Spinal cord (tissue), 10 donors: ENCODE measurements around the gene SLC17A8. TPM values are rescaled to one million over a fixed set of nuclear protein-coding genes. Genes with fewer than 3 reads are reported as not detected.
A peak's percentile ranks its signal among the peaks of the same experiment; 100 is the strongest.

ENCODE experiments used
- DNase-seq, 6 donors: peaks; one replicate each; pipeline versions ENCODE4 v3.0.0 to v3.0.0-alpha.2; 2013 to 2015; ENCODE audit warnings: low spot score in 6 of 6, low read depth in 4 of 6
- H3K27ac ChIP-seq: one replicate; pipeline ENCODE4 v1.5.1; 2013; ENCODE audit warnings: low read depth, low read length, control low read depth
- H3K27me3 ChIP-seq: one replicate; pipeline ENCODE4 v1.6.1; 2013; ENCODE audit warnings: low read length; ENCODE audit not compliant: control insufficient read depth, insufficient read depth
- H3K36me3 ChIP-seq: one replicate; pipeline ENCODE4 v1.6.1; 2013; ENCODE audit warnings: low read length; ENCODE audit not compliant: control insufficient read depth, insufficient read depth
- H3K4me1 ChIP-seq: one replicate; pipeline ENCODE4 v1.6.1; 2013; ENCODE audit warnings: low read length; ENCODE audit not compliant: control insufficient read depth, insufficient read depth
- H3K4me3 ChIP-seq: one replicate; pipeline ENCODE4 v1.5.1; 2013; ENCODE audit warnings: low read depth, low read length, control low read depth
- H3K9me3 ChIP-seq: one replicate; pipeline ENCODE4 v1.6.1; 2013; ENCODE audit warnings: low read length; ENCODE audit not compliant: control insufficient read depth, insufficient read depth
- WGBS: methylation state at CpG from one replicate; pipeline ENCODE4 v1.1.5; 2013; ENCODE audit warnings: missing lambda C conversion rate; ENCODE audit not compliant: insufficient coverage; 5-methylcytosine and 5-hydroxymethylcytosine counted together
- polyA plus RNA-seq, 2 donors: library from polyadenylated mRNA; unstranded; fragments of 120-200 nt; gene quantifications; one replicate each; pipeline ENCODE4 v1.2.1, GENCODE V29; 2013; ENCODE audit not compliant: insufficient read length in 2 of 2
- total RNA-seq, 2 donors: library from RNA; depleted of rRNA in 1 of 2; stranded (reverse); fragments of 120-200 nt in 1 of 2; fragments of >200 nt in 1 of 2; gene quantifications; one replicate each; pipeline versions ENCODE4 v1.2.3 to v1.2.4, GENCODE V29; 2013 to 2014
- donor health status: healthy.

The SLC17A8 gene
- total and polyA plus RNA-seq, 4 donors: 9.3 to 17.4 (median 12.6) TPM

DNA sequence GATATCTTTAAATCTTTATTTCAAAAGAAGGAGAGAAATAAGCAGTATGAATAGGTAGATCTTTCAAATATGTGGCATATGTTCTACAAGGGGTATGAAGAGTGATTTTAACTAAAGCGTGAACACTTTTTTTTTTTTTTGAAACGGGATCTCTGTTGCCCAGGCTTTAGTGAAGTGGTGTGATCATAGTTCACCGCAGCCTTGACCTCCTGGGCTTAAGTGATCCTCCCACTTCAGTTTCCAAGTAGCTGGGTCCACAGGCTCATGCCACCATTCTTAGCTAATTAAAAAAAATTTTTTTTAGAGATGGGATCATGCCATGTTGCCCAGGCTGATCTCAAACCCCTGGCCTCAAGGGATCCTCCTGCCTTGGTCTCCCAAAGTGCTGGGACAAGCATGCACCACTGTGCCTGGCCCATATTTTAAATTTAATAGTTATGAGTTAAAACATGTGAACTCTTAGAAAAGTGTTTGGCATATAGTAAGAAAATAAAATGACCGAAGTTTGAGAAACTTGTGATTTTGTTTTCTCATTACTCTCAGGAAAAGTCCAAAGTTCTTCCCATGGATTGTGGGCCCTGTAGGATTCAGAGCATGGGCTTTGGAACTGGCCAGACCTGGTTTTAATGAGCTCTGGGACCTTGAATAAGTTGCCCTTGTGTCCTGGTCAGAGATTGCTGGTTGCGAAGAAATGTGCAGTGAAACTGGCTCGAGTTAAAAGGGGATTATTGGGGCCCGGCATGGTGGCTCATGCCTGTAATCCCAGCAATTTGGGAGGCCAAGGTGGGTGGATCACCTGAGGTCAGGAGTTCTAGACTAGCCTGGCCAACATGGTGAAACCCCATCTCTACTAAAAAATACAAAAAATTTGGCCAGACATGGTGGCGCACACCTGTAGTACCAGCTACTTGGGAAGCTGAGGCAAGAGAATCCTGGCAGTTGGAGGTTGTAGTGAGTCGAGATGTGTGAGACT, 27.0 kb downstream of the SLC17A8 start:
- no peaks in the 10 kb centered on the region for H3K27me3 ChIP-seq
- no peaks in the 10 kb centered on the region for H3K9me3 ChIP-seq
- no peaks in the 10 kb centered on the region for H3K4me1 ChIP-seq
- H3K27ac ChIP-seq: no peak overlapping the region
- DNase-seq: no peak
- H3K4me3 ChIP-seq: no peak overlapping the region
- no peaks in the 10 kb centered on the region for H3K36me3 ChIP-seq
- 93% methylated on average over 5 of the region's 9 CpGs for WGBS

DNA sequence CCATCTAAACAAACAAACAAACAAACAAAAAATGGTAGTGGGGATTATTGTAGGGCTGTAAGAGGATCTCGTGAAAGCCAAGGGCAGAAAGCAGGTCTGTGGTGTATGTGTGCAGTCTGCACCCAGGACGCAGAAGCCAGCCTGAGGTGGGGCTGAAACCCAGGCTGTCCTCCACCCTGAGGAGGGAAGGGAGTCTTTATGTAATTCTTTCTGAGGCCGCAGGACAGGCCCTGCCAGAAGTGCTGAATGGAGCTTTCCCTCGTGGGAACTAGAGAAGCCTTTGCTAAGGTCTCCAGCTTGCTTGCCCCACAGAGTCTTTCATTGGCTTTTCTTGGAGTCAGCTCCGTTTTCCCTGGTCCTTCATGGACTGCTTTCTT, 27.7 kb downstream of the SLC17A8 start:
- no peaks in the 10 kb centered on the region for H3K4me1 ChIP-seq
- WGBS: 73% methylated on average over 5 of the region's 5 CpGs
- no peak overlapping the region for H3K4me3 ChIP-seq

DNA sequence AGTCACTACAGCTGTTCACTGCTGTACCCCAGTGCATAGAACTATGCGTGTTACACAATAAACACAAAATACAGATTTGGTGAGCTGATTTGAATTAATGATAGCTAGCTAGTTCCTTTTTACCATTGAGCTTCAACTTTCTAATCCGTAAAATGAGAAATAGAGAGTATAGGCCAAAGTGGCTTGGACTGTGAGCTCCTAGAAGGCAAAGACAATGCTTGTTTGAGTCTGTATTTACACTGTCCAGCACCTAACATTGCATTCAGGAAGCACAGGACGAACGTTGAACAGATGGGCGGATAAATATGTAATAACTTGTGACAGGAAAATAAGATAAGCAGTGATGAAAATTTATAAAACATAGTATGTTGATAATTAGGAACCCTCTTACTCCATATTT, 31.5 kb downstream of the SLC17A8 start:
- Histone ChIP-seq H3K27me3 (no peaks in the 10 kb centered on the region), H3K27ac (no peak overlapping the region), H3K9me3 (no peaks in the 10 kb centered on the region), H3K4me1 (no peaks in the 10 kb centered on the region), H3K36me3 (no peaks in the 10 kb centered on the region), H3K4me3 (no peak overlapping the region)
- no peak for DNase-seq
- WGBS: no CpG with 5 or more reads among the region's 5 CpGs

More for the DNA sequence above, 27.7 kb downstream of the SLC17A8 start:
- no peak overlapping the region for H3K27ac ChIP-seq
- H3K9me3 ChIP-seq: no peaks in the 10 kb centered on the region
- H3K36me3 ChIP-seq: no peaks in the 10 kb centered on the region
- peak in 1 of 6 donors; percentile 43 for DNase-seq
- no peaks in the 10 kb centered on the region for H3K27me3 ChIP-seq

DNA sequence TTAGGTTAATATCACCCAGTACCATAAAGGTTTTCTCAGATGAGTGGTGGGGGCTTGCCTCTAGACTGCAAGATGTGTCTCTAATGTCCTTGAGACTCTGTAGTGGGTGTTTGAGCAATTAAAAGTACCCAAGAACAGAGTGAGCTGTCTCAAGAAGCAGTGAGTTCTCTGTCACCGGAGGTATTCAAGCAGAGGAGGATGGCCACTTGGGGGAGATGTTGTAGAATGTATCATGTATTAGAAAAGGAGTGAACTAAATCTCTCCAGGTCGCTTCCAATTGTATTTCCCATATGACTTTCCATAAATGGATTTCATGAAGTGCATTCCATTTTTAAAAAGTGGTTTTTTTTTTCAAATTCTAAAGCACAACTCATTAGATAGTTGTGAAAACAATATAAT, 35.0 kb downstream of the SLC17A8 start:
- Histone ChIP-seq H3K36me3 (no peaks in the 10 kb centered on the region), H3K9me3 (no peaks in the 10 kb centered on the region), H3K4me1 (no peaks in the 10 kb centered on the region), H3K4me3 (no peak overlapping the region), H3K27me3 (no peaks in the 10 kb centered on the region), H3K27ac (no peak overlapping the region)
- WGBS: no CpG with 5 or more reads among the region's 2 CpGs
- no peak for DNase-seq

DNA sequence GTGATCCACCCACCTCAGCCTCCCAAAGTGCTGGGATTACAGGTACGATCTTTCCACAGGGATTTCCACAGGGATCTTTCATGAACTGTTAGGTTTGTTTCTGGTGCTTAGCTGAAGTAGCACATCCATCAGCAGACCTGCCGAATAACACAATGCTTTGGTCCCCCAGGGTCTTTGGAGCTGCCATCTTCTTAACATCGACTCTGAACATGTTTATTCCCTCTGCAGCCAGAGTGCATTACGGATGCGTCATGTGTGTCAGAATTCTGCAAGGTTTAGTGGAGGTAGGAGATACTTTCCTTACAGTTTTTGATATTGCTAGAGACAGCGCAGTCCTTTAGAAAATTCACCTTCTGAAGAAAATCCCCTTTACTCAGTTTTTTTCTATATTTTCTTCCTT, 36.3 kb downstream of the SLC17A8 start:
- Histone ChIP-seq H3K4me1 (no peaks in the 10 kb centered on the region), H3K36me3 (no peaks in the 10 kb centered on the region), H3K27ac (no peak overlapping the region), H3K9me3 (no peaks in the 10 kb centered on the region), H3K27me3 (no peaks in the 10 kb centered on the region), H3K4me3 (no peak overlapping the region)
- peak in 1 of 6 donors; percentile 34 for DNase-seq
- WGBS: 100% methylated on average over 1 of the region's 6 CpGs

DNA sequence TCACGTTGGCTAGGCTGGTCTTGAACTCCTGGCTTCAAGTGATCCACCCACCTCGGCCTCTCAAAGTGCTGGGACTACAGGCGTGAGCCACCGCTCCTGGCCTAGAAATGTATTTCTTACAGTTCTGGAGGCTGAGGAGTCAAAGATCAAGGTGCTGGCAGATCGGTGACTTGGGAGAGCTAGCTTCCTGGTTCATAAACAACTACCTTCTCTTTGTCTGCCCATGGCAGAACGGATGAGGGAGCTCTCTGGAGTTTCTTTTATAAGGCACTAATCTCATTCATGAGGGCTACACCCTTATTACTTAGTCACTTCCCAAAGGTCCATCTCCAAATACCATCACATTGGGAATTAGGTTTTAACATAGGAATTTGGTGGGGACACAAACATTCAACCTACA, 38.9 kb downstream of the SLC17A8 start:
- Histone ChIP-seq H3K9me3 (no peaks in the 10 kb centered on the region), H3K27me3 (no peaks in the 10 kb centered on the region), H3K4me1 (no peaks in the 10 kb centered on the region), H3K27ac (no peak overlapping the region), H3K4me3 (no peak overlapping the region), H3K36me3 (no peaks in the 10 kb centered on the region)
- 95% methylated on average over 4 of the region's 6 CpGs for WGBS
- DNase-seq: no peak

DNA sequence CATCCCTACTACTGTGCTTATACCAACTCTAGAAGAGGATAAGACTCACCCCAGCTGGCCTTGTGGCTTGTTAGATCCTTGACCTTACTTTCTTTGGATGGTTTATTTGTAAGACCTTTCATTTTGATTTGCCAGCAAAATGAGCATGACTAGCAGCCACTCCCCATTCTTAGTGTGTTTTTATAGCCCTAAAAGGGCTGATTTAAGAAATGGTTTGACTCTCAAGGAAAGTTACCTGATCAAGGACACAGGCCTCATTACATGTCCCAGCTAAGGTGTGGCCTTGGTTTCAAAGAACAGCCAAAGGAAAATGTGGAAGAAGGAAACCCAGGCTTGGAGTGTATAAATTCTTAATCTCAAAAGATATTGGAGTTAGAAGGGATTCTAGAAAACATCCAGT, 41.4 kb downstream of the SLC17A8 start:
- H3K27ac ChIP-seq: no peak overlapping the region
- H3K36me3 ChIP-seq: no peaks in the 10 kb centered on the region
- H3K4me3 ChIP-seq: no peak overlapping the region
- no peak for DNase-seq
- H3K9me3 ChIP-seq: no peaks in the 10 kb centered on the region
- no peaks in the 10 kb centered on the region for H3K27me3 ChIP-seq
- no peaks in the 10 kb centered on the region for H3K4me1 ChIP-seq

DNA sequence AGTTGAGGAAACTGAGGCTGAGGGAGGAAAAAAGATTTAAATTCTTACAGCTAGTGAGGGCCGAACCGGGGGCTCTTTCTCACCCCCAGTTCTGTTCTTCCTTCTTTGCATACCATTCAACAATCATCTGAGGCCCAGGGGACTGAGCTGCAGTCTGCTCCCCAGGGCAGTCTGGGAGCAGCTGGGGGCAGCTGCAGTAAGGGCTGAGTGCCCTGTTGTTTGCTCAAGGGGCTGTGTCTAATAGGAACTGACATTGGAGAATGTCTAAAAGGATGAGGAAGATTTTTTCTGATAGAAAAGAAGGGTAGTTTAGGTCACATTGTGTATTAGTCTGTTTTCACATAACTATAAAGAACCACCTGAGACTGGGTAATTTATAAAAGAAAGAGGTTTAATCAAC, 42.2 kb downstream of the SLC17A8 start:
- H3K36me3 ChIP-seq: no peaks in the 10 kb centered on the region
- H3K9me3 ChIP-seq: no peaks in the 10 kb centered on the region
- H3K27ac ChIP-seq: no peak overlapping the region
- 100% methylated on average over 1 of the region's 2 CpGs for whole genome bisulfite sequencing
- H3K4me3 ChIP-seq: no peak overlapping the region
- no peaks in the 10 kb centered on the region for H3K4me1 ChIP-seq
- DNase-seq: no peak
- H3K27me3 ChIP-seq: no peaks in the 10 kb centered on the region

DNA sequence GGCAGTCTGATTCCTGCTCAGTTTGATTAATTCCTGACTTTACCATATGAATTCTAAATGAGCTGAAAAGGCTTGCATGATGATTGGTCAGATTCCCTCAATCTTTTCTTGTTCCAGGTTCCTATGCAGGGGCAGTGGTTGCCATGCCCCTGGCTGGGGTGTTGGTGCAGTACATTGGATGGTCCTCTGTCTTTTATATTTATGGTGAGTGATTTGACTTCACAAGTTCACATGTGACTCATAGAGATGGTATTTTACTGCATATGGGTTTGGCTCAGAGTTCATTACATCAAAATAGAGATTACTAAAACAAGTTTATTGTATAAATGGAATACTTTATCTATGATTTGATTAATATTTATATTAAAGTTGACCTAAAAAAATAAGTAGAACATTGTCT, 44.8 kb downstream of the SLC17A8 start:
- no peaks in the 10 kb centered on the region for H3K4me1 ChIP-seq
- H3K27me3 ChIP-seq: no peaks in the 10 kb centered on the region
- H3K27ac ChIP-seq: no peak overlapping the region
- H3K4me3 ChIP-seq: no peak overlapping the region
- no peaks in the 10 kb centered on the region for H3K9me3 ChIP-seq
- H3K36me3 ChIP-seq: no peaks in the 10 kb centered on the region
- DNase-seq: peak in 1 of 6 donors; percentile 16

DNA sequence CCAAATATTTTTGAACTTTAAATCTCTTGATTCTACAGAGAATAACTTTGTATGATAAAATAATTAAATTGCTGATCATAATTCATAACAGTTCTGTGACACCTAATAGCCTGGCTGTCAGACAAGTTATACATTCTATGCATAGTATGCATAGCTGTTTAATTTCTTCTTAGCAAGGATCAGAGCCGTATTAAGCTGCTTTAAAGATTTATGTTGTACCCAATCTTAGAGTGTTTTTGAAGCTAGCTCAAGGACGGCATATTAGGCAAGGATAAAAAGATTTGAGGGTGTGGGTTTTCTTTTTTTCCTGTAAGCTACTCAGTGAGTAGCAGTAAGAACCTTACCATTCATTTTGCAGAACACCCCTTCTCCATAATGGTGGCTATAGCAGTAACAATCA, 45.9 kb downstream of the SLC17A8 start:
- peak in 1 of 6 donors; percentile 22 for DNase-seq
- Histone ChIP-seq H3K4me1 (no peaks in the 10 kb centered on the region), H3K27me3 (no peaks in the 10 kb centered on the region), H3K9me3 (no peaks in the 10 kb centered on the region), H3K36me3 (no peaks in the 10 kb centered on the region), H3K27ac (no peak overlapping the region), H3K4me3 (no peak overlapping the region)
- WGBS: no CpG with 5 or more reads among the region's 2 CpGs
